Heart left ventricle (tissue), 13 donors: ENCODE data around the gene METTL25.

Experiments
- POLR2A ChIP-seq, 2 donors: fragments of 450-650 bp; IDR thresholded peaks; one replicate each; pipeline ENCODE4 v1.6.1; 2017; ENCODE audit warnings: antibody characterized with exemption in 2 of 2, mild to moderate bottlenecking in 2 of 2, moderate library complexity in 2 of 2
- TF ChIP-seq, protein P1 (sequence below), 12 donors: fragments of 200-600 bp; sonication (generic) in 4 of 12; IDR thresholded peaks; one replicate each; pipeline versions ENCODE4 v1.5.0 to v1.8.0; 2018 to 2022; ENCODE audit warnings: antibody characterized with exemption in 12 of 12, mild to moderate bottlenecking in 5 of 12
- donor health status: ischemic (EF 13 %, LVEDD 7.1; RV severe dilation, severe dysfunction).
- donor health status: DM: no; HTN: yes; CAD: no.
- donor health status: DM: no; HTN: no; CAD: no.
- donor health status: ischemic (EF 25% LVEDD 6.9; RV normal size, moderate dysfunction).
- donor health status: ischemic (EF 25% LVEDD 5.7; RV mildly dilated, moderate dysfunction).
- donor health status: ischemic (EF 35%, LVEDD 5.7; RV mildly dilated, moderate dysfunction).
- donor health status: nonischemic (EF 11% LVEDD 7.7; RV severe dilation, severe dysfunction).
- donor health status: DM: yes; HTN: yes; CAD: no.
- donor health status: PGD.
- donor health status: ischemic (EF 29% LVEDD 5.4; RV normal size, mild dysfunction).
- donor health status: nonischemic (EF 23%, LVEDD 6.1; RV moderate dilation, normal function).

DNA sequence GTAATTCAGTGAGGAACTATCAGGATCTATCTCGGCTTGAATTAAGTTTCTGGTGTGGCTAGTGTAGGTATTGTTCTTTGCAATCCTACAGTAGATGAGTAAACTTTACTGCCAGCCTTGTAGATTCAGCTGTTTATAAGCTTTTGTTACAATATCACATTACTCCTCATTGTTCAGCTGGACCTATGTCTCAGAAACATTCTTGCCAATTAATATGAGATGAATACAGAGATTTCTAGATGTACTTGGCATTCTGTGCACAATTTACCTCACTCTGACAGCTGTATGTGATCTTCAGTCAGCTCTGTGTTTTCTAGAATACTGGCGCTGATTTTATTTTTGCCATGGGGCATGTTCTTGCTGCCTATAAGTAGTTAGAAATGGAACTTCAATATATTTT, 55.7 kb downstream of the METTL25 start:
- TF ChIP-seq, protein P1, sequence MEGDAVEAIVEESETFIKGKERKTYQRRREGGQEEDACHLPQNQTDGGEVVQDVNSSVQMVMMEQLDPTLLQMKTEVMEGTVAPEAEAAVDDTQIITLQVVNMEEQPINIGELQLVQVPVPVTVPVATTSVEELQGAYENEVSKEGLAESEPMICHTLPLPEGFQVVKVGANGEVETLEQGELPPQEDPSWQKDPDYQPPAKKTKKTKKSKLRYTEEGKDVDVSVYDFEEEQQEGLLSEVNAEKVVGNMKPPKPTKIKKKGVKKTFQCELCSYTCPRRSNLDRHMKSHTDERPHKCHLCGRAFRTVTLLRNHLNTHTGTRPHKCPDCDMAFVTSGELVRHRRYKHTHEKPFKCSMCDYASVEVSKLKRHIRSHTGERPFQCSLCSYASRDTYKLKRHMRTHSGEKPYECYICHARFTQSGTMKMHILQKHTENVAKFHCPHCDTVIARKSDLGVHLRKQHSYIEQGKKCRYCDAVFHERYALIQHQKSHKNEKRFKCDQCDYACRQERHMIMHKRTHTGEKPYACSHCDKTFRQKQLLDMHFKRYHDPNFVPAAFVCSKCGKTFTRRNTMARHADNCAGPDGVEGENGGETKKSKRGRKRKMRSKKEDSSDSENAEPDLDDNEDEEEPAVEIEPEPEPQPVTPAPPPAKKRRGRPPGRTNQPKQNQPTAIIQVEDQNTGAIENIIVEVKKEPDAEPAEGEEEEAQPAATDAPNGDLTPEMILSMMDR (IDR thresholded peaks at IDR 0.05) = no peak
- TF ChIP-seq POLR2A (IDR thresholded peaks at IDR 0.05) = no peak
